Measurements from ENCODE around the gene TOX2.

GRCh38 chr20:44033344-44033743, 118.7 kb downstream of the TOX2 start:
- TF ChIP-seq, protein P1, sequence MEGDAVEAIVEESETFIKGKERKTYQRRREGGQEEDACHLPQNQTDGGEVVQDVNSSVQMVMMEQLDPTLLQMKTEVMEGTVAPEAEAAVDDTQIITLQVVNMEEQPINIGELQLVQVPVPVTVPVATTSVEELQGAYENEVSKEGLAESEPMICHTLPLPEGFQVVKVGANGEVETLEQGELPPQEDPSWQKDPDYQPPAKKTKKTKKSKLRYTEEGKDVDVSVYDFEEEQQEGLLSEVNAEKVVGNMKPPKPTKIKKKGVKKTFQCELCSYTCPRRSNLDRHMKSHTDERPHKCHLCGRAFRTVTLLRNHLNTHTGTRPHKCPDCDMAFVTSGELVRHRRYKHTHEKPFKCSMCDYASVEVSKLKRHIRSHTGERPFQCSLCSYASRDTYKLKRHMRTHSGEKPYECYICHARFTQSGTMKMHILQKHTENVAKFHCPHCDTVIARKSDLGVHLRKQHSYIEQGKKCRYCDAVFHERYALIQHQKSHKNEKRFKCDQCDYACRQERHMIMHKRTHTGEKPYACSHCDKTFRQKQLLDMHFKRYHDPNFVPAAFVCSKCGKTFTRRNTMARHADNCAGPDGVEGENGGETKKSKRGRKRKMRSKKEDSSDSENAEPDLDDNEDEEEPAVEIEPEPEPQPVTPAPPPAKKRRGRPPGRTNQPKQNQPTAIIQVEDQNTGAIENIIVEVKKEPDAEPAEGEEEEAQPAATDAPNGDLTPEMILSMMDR (IDR thresholded peaks at IDR 0.05): no peak
- no peak for TF ChIP-seq POLR2A (IDR thresholded peaks at IDR 0.05)
